Thyroid gland (tissue), 4 donors: ENCODE measurements around the gene ALOX5.
"Not testable (repeated sequence)": the region's sequence is repeated elsewhere in the genome, so short reads cannot be mapped to it uniquely, and the experiment has no call there.

Experiments
- CTCF ChIP-seq, 6 experiments: fragments of 200-600 bp in 3 of 6; fragments of 450-650 bp in 3 of 6; sonication (generic) in 3 of 6; IDR thresholded peaks; one replicate each; pipeline ENCODE4 v1.5.1; 2016 to 2019; ENCODE audit warnings: antibody characterized with exemption in 6 of 6, mild to moderate bottlenecking in 2 of 6, inconsistent platforms in 1 of 6, moderate library complexity in 1 of 6
- POLR2A ChIP-seq, 2 donors: fragments of 450-650 bp; IDR thresholded peaks; one replicate each; pipeline ENCODE4 v1.6.1; 2017; ENCODE audit warnings: antibody characterized with exemption in 2 of 2, mild to moderate bottlenecking in 2 of 2, moderate library complexity in 1 of 2

GRCh38 chr10:45361983-45362799 lies 11.8 kb upstream of the ALOX5 start:
- TF ChIP-seq CTCF, POLR2A (IDR thresholded peaks at IDR 0.05): not testable (repeated sequence)
